GM18520 (cell line): ENCODE results near the gene SNX3.
A peak's percentile ranks its signal among the peaks of the same experiment; 100 is the strongest.

Experiments
- ATAC-seq: cut with Tn5 transposase; IDR thresholded peaks from one replicate; pipeline ENCODE4 v1.9.1; 2021; ENCODE audit not compliant: unreplicated experiment

Gene SNX3

GRCh38 chr6:108207013-108207412, 53.8 kb downstream of the SNX3 start:
- no peak for ATAC-seq

GRCh38 chr6:108203189-108204112, 57.4 kb downstream of the SNX3 start:
- ATAC-seq = peak; percentile 45

- ATAC-seq = no peak
Measured at GRCh38 chr6:108200631-108201030, 60.2 kb downstream of the SNX3 start.

GRCh38 chr6:108200186-108200585, 60.7 kb downstream of the SNX3 start:
- ATAC-seq = no peak

GRCh38 chr6:108198761-108199498, 61.9 kb downstream of the SNX3 start:
- ATAC-seq = no peak

GRCh38 chr6:108195209-108195608, 65.6 kb downstream of the SNX3 start:
- ATAC-seq = no peak

- ATAC-seq = no peak
Measured at GRCh38 chr6:108194503-108194902, 66.3 kb downstream of the SNX3 start.

GRCh38 chr6:108193835-108194234, 67.0 kb downstream of the SNX3 start:
- ATAC-seq = no peak

GRCh38 chr6:108193131-108193530, 67.7 kb downstream of the SNX3 start:
- no peak for ATAC-seq

GRCh38 chr6:108187519-108187918, 73.3 kb downstream of the SNX3 start:
- ATAC-seq = no peak

GRCh38 chr6:108186226-108186625, 74.6 kb downstream of the SNX3 start:
- no peak for ATAC-seq

GRCh38 chr6:108180776-108181175, 80.1 kb downstream of the SNX3 start:
- no peak for ATAC-seq

- ATAC-seq = no peak
Measured at GRCh38 chr6:108180266-108180665, 80.6 kb downstream of the SNX3 start.

GRCh38 chr6:108179741-108180140, 81.1 kb downstream of the SNX3 start:
- ATAC-seq = no peak

- ATAC-seq = no peak
Measured at GRCh38 chr6:108176281-108177089, 84.4 kb downstream of the SNX3 start.

- ATAC-seq = no peak
Measured at GRCh38 chr6:108175592-108176279, 85.1 kb downstream of the SNX3 start.

- no peak for ATAC-seq
Measured at GRCh38 chr6:108175176-108175591, 85.7 kb downstream of the SNX3 start.

- no peak for ATAC-seq
Measured at GRCh38 chr6:108174371-108175175, 86.3 kb downstream of the SNX3 start.

- no peak for ATAC-seq
Measured at GRCh38 chr6:108171918-108172516, 88.8 kb downstream of the SNX3 start.
